GM18502 (cell line): ENCODE measurements around the gene SLC16A11.
"Not testable (repeated sequence)": the region's sequence is repeated elsewhere in the genome, so short reads cannot be mapped to it uniquely, and the experiment has no call there.

ENCODE experiments used
- ATAC-seq: cut with Tn5 transposase; IDR thresholded peaks from one replicate; pipeline ENCODE4 v1.9.1; 2021; ENCODE audit warnings: mild to moderate bottlenecking; ENCODE audit not compliant: unreplicated experiment, poor library complexity

The SLC16A11 gene, protein sequence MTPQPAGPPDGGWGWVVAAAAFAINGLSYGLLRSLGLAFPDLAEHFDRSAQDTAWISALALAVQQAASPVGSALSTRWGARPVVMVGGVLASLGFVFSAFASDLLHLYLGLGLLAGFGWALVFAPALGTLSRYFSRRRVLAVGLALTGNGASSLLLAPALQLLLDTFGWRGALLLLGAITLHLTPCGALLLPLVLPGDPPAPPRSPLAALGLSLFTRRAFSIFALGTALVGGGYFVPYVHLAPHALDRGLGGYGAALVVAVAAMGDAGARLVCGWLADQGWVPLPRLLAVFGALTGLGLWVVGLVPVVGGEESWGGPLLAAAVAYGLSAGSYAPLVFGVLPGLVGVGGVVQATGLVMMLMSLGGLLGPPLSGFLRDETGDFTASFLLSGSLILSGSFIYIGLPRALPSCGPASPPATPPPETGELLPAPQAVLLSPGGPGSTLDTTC

DNA sequence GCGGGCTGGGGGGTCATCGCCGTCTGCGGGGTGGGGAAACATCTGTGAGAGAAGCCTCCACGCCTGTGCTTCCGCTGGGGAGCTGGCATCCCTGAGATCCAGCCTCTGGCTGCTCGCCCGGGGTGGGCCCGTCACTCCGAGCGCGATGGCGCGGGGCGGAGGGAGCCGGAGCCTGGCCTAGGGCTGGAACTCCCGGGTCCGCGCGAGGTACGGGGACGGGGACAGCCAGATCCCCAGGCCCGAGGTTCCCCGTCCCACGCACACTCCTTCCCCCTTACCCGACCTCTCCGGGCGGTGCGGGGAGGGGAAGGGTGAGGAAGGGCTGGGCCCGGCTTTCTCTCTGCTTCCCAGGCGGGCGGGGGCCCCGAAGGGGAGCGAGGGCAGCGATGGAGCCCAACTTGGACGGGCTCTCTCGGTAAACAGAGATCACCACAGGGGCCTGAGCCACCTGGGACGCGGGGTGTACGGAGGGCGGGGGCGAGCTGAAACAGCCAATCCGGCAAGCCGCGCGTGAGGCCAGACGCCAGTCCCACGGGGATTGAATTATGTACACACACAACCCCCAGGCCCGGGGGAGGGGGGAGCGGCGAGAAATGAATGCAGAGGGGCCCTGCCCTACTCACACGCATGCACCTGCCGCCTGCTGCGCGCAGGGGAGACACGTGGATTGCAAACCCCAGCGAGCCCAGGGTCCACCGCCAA, at the start of gene SLC16A11:
Gene SLC16A11, minus strand, starts transcription at position 596 of the 702 bp plus-strand sequence. Its CDS starts 579 bp downstream, at position 17.
- no peak for ATAC-seq

DNA sequence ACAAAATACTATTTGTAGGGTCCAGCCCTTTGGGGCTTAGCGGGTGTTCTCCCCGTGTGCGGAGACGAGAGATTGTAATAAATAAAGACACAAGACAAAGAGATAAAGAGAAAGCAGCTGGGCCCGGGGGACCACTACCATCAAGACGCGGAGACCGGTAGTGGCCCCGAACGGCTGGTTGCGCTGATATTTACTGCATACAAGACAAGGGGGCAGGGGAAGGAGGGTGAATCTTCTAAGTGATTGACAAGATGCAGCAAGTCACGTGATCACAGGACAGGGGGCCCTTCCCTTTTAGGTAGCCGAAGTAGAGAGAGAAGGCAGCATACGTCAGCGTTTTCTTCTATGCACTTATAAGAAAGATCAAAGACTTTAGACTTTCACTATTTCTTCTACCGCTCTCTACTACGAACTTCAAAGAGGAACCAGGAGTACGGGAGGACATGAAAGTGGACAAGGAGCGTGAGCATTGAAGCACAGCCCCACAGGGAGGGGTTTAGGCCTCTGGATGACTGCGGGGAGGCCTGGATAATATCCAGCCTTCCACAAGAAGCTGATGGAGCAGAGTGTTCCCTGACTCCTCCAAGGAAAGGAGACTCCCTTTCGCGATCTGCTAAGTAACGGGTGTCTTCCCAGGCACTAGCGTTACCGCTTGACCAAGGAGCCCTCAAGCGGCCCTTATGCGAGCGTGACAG, 47.6 kb upstream of the SLC16A11 start:
- ATAC-seq = not testable (repeated sequence)

DNA sequence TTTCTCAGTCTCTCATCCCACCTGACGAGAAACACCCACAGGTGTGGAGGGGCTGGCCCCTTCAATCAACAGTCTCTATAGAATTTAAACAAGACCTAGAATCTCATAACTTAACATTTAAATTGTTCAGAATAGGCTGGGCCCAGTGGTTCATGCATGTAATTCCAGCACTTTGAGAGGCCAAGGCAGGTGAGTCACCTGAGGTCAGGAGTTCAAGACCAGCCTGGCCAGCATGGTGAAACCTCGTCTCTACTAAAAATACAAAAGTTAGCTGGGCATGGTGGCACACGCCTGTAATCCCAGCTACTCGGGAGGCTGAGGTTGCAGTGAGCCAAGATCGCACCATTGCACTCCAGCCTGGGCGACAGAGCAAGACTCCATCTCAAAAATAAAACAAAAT, 45.7 kb upstream of the SLC16A11 start:
- ATAC-seq = not testable (repeated sequence)

DNA sequence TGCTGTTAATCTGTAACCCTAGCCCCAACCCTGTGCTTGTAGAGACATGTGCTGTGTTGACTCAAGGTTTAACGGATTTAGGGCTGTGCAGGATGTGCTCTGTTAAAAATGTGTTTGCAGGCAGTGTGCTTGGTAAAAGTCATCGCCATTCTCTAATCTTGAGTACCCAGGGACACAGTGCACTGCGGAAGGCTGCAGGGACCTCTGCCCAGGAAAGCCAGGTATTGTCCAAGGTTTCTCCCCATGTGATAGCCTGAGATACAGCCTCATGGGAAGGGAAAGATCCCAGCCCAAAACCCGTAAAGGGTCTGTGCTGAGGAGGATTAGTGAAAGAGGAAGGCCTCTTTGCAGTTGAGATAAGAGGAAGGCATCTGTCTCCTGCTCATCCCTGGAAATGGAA, 44.5 kb upstream of the SLC16A11 start:
- not testable (repeated sequence) for ATAC-seq

DNA sequence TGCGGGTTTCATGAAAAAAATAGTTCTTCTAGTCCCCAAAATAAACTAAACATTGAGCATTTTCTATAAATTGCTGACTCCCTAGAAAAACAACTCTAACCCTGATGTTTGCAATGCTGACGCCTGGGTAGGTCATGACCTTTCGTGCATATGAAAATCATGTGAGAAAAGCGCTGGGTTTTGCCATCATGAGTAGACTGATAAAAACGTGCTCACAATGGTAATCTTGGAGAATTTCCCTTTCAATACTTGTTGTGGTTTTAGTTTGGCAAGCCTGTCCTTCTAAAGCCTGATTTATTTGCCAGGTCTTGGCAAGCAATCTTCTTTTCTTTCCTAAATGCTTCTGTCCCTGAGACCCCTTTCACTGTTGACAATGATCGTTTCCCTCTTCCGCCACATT, 40.2 kb upstream of the SLC16A11 start:
- no peak for ATAC-seq

DNA sequence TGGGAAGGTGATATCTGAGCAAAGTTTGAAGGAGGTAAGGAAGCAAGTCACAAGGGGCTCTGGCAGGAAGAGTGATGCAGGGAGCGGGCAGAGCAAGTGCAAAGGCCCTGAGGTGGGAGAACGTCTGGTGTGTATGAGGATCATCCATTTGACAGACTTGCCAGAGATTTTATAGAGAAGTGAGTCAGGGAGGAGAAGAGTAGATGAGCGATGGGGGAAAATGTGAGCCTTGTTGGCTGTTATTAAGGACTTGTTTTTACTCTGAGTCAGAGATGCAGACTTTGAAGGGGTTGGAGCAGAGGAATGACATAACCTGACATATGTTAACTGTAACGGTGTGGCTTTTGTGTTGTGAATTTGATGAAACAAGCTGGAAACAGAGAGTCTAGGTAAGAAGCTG, 39.7 kb upstream of the SLC16A11 start:
- ATAC-seq = no peak

DNA sequence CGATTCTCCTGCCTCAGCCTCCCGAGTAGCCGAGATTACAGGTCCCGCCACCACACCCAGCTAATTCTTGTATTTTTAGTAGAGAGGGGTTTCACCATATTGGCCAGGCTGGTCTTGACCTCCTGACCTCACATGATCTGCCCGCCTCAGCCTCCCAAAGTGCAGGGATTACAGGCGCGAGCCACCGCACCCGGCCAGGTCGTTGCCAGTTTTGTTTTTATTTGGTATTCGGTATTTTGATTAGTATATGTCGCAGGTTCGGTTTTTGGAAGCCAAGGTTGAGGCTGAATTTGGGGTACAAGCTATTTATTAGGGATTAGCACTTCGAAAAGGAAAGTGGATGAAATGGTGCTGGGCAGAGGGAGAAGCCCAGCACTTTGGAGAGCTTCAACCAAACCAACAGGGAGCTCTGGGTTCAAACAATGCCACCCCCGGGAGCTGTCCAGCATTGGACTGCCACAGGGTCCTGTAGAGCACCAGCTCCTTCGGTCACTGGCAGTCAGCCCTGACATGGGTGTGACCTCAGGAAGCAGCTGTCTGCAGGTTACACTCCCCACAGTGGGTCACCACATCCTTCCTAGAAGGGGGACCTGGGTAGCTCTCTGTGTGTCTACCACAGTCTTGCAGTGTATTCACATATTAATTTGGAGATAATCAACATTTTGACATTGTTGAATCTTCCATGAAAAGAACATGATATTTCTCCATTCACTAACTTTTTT, 37.6 kb upstream of the SLC16A11 start:
- ATAC-seq = no peak

DNA sequence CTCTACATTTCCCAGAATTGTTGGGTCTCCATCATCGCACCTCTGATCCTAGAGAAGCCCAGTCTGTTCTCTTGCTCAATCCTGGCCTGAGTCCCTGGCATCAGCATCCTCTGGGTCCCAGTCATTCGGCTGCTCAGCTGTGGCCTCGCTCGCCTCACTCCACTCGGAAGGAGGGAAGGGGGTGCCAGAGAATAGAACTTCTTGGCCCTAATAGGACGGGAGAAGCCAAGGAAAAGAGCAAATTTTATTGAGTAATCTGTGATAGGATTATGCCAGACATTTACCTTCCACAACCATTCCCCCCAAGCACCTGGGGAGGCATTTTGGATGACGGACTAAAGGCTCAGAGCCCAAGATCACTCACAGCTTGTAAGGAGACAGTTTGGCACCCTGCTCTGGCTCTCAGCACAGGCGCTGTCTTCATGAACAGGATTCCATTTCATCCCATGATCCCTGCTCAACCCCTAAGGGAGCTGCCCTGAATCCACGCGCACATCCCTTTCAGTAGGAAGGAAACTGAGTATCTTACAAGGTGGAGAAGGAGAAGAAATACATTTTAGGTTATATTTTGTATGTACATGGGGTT, 36.7 kb upstream of the SLC16A11 start:
- no peak for ATAC-seq

DNA sequence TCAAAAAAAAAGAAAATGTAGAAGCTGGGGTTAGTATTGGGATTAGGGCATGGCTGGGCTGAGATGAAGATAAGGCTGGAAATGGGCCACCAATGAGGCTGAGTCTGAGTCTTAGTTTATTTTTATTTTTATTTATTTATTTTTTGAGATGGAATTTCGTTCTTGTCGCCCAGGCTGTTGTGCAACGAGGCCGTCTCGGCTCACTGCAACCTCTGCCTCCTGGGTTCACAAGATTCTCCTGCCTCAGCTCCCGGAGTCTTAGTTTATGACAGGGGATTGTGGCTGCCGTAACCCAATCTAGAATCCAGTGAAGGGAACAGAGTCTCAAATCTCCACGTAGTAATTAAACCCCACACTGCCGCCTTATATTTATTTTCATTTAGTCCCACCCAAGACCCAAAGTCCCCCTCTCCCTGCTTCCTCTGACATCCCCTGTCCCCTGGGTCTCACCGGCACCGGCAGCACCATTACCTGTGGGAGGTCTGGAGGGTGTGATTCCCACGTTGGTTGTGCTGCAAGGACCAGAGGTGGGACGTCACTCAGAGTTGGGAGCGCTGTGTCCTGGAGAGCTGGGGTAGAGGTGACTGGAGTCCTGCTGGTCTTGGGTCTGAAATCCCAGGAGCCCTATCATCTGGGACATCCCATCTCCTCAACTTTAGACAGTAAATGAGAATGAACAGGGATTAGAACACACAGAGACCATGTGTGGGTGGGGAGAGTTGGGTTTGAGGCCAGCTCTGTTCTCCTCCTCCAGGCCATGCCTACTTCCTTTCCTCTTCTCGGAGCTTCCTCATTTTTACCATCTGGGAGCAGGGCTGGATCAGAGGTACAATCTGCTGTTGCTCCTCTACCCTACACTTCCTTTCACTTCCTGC, 35.9 kb upstream of the SLC16A11 start, which contains the start of gene CLEC10A:
Gene CLEC10A, minus strand, starts transcription at position 671 of the 875 bp plus-strand sequence. CDS start 1,439 bp downstream, outside the sequence.
- no peak for ATAC-seq

DNA sequence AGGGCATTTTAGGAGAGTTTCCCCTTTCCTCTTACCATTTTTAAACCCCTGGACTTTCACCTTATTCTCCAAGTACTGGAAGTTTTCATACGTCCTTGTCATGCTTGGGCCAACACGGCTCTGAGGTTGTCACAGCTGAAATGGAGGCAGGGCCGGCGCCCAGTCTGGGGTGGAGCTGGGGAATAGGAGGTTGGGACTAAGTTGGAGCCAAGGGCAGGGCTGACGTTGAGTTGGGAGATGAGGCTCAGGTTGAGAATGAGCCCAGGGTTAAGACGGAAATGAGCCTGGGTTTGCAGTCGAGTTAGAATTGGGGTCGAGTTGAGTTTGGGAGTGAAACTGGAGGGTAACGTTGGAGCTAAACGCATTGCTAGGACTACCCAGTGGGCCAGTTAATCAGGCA, 34.8 kb upstream of the SLC16A11 start:
- ATAC-seq = no peak

DNA sequence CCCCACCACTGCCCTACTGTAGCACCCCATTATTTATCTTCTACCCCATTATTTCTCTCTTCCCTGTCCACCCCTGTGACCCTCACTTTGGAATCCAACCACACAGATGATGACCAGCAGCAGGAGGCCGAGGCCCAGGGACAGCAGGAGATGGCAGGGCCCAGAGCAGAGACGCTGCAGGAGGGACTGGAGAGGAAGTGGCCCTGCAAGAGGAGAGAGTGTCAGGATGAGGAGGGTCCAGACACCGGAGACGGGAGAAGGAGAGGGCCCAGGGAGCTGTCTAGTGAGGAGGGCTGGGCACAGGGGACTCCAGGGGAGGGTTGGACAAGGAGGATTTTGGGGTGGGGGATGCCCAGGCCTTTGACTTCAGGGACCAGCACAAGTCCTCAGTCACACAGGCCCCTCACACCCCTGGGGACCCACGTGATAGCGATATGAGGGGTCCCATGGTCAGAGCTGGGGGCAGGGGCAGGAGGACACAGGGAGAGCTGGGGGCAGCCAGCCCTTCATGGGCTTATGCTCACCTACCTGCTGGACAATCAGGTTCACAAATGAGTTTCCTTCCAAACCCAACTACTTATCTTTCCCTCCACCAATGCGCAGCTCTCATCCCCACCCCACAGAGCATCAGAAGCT, 34.1 kb upstream of the SLC16A11 start:
- no peak for ATAC-seq

DNA sequence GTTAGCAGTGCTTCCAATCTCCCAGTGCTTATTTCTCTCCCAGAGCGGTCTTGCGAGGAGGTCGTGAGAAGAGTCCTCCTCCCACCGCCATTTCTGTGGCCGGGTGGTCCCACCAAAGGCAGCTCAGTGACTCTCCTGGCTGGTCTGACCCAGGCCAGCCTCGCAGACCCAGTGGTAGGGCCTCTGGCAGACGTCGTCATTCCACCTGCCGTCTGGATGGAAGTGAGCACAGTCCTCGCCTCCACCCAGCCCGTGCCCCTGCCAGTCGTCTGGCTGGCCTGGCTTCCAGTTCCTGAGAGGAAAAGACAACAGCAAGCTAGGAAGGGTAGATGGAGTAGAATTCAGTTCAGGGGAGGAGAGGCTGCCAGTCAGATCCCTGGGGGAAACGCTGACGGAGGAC, 31.0 kb upstream of the SLC16A11 start:
- ATAC-seq = no peak

DNA sequence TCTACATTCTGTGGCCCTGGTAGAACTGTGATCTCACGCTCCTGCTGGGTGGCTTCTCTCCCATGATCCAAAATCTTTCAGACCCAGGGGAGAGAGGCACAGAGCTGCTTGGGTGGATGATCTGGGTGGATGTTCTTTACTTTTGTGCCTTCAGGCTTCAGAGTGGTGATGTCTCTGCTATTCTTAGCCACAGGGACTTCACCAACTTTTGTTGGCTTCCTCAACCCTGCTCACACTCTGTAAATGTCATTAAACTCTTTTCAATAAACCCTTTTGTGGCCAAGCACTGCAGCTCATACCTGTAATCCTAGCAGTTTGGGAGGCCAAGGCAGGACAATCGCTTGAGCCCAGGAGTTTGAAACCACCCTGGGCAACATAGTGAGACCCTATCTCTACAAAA, 28.5 kb upstream of the SLC16A11 start:
- no peak for ATAC-seq

DNA sequence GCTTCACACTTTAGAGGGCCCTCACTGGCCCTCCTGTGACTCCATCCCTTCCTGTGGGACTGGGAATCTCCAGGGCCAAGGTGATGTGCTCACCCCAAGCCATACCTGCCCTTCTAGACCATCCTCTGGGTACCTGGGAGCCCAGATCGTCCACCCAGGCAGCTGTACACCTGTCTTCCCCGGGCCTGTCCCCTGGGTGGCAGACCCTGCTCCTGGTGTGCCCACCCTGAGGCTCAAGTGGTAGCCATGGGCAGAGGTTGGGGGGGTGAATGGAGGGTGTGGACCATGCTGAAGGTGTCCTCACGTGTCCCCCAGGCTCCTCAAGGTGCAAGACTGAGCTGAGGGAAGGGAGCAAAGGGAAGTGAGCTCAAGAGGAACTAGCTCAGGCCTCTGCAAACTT, 26.8 kb upstream of the SLC16A11 start:
- no peak for ATAC-seq

DNA sequence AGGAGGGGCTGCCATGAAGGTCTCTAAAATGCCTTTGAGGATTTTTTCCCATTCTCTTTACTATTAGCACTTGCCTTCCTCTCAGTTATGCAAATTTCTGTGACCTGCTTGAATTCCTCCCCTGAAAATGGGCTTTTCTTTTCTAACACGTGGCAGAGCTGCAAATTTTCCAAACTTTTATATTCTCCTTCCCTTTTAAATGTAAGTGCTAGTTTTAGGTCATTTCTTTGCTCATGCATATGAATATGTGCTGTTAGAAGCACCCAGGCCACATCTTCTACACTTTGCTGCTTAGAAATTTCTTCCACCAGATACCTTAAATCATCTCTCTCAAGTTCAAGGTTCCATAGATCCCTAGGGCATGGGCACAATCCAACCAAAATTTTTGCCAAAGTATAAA, 24.4 kb upstream of the SLC16A11 start:
- ATAC-seq = no peak

DNA sequence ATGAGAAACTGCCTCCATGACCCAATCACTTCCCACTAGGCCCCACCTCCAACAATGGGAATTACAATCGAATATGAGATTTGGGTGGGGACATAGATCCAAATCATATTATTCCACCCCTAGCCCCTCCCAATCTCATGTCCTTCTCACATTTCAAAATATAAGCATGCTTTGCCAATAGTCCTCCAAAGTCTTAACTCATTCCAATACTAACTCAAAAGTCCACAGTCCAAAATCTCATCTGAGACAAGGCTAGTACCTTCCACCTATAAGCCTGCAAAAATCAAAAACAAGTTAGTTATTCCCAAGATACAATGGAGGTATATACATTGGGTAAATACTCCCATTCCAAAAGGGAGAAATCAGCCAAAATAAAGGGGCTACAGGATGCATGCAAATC, 23.3 kb upstream of the SLC16A11 start:
- ATAC-seq = no peak

DNA sequence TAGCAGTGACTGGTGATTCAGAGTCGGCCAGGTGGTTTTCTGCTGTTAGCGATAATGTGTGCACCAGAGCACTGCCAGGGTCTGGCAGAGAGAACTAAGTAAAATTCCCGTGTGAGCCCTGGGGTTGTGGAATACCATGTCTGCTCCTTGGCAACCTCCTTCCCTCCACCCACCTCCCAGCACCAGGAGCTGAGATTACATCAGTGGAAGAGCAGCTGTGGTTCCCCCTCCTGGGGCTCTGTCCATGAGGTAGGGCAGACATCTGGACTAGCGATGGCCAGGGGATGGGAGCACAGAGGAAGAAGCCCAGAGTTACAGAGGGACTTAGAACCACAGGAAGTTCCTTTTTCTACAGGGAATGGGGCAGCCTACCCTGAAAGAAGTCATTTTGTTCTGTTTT, 20.4 kb upstream of the SLC16A11 start:
- no peak for ATAC-seq

DNA sequence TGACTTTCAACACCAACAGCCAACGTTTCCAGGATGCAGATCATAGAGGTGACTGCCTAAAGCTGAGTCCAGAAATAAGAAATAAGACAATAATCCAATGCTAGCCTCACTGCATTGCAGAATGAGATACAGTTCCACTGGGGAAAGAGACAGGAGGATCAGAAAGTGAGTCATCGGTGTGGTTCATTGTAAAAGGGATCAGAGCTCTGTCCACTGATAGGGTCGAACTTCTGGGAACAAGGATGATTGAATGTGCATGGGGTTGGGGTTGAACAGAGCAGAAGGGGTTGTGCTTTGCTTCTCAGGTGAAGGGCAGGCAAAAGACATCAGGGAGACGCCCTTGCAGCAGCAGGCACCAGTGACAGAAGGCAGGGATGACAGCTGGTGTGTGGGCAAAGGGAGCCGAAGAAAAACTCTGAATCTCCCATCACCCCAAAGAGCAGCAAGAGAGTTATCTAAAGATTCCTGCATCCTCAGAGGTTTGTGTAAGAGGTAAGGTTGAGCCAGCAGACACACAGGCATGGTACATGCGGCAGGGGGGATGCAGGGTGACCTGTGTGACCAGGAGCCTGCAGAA, 19.7 kb upstream of the SLC16A11 start:
- no peak for ATAC-seq
